Activated CD4-positive, alpha-beta memory T cell treated with anti-CD3 and anti-CD28 coated beads, Interleukin-2, amount 10 ng/mL, durations not matched to agents 7 days and 5 days (primary cell): ENCODE measurements around the gene RASGRF2. TPM values are rescaled to one million over a fixed set of nuclear protein-coding genes. Genes with fewer than 3 reads are reported as not detected.

Experiments used
- CTCF ChIA-PET: fragments of 350-600 bp; sonication (Branson Sonifier 250); formaldehyde crosslinking; loops from one replicate; lab custom pipeline; 2021; ENCODE audit warnings: antibody characterized with exemption, inconsistent platforms; lab: Charles Lee
- POLR2A ChIA-PET: fragments of 350-600 bp; sonication (Branson Sonifier 250); formaldehyde crosslinking; loops from one replicate; lab custom pipeline; 2021; ENCODE audit warnings: antibody characterized with exemption; lab: Charles Lee
- DNase-seq: peaks from one replicate; pipeline ENCODE4 v3.0.0-alpha.2; 2020
- H3K27ac Mint-ChIP-seq: one replicate; pipeline ENCODE4 v1.8.0; 2021; ENCODE audit warnings: mild to moderate bottlenecking, mixed read lengths
- H3K27me3 Mint-ChIP-seq: one replicate; pipeline ENCODE4 v1.8.0; 2021; ENCODE audit warnings: mixed read lengths
- H3K36me3 Mint-ChIP-seq: one replicate; pipeline ENCODE4 v1.8.0; 2021; ENCODE audit warnings: low read depth, mixed read lengths
- H3K4me1 Mint-ChIP-seq: one replicate; pipeline ENCODE4 v1.8.0; 2021; ENCODE audit warnings: mixed read lengths
- H3K4me3 Mint-ChIP-seq: one replicate; pipeline ENCODE4 v1.8.0; 2021; ENCODE audit warnings: mild to moderate bottlenecking, mixed read lengths
- H3K9me3 Mint-ChIP-seq: one replicate; pipeline ENCODE4 v1.8.0; 2021; ENCODE audit warnings: mixed read lengths
- total RNA-seq, 2 experiments: library from RNA; stranded (reverse); gene quantifications; one replicate each; pipeline ENCODE4 v1.2.3, GENCODE V29; 2021

The RASGRF2 gene
- total RNA-seq, 2 experiments from 2014 or later, result 2.4 to 3.3 TPM

GRCh38 chr5:80976985-80977384, 16.8 kb downstream of the RASGRF2 start:
- POLR2A ChIA-PET, result interaction anchor here (0.6 kb wide), 1 partner anchor 283 kb away, joined by 3 read pairs; no protein-coding TSS in a partner anchor
- Mint-ChIP-seq H3K27ac (no peak overlapping the region), H3K4me3 (no peak overlapping the region), H3K9me3 (no peaks in the 10 kb centered on the region), H3K36me3 (no peaks in the 10 kb centered on the region), H3K4me1 (peaks cover 5% of the 10 kb centered on the region), H3K27me3 (no peaks in the 10 kb centered on the region)
- CTCF ChIA-PET, result no interaction called here
- DNase-seq, result no peak

GRCh38 chr5:80977764-80978163, 17.6 kb downstream of the RASGRF2 start:
- CTCF ChIA-PET, result no interaction called here

GRCh38 chr5:80978772-80979317, 18.7 kb downstream of the RASGRF2 start:
- no peak for DNase-seq
- CTCF ChIA-PET, result no interaction called here
- Mint-ChIP-seq H3K36me3 (no peaks in the 10 kb centered on the region), H3K9me3 (no peaks in the 10 kb centered on the region), H3K27me3 (no peaks in the 10 kb centered on the region), H3K4me3 (no peak overlapping the region), H3K27ac (no peak overlapping the region), H3K4me1 (no peaks in the 10 kb centered on the region)
- POLR2A ChIA-PET, result no interaction called here

More at GRCh38 chr5:80977764-80978163, 17.6 kb downstream of the RASGRF2 start:
- Mint-ChIP-seq H3K36me3 (no peaks in the 10 kb centered on the region), H3K9me3 (no peaks in the 10 kb centered on the region), H3K27me3 (no peaks in the 10 kb centered on the region), H3K27ac (no peak overlapping the region), H3K4me1 (peaks cover 5% of the 10 kb centered on the region), H3K4me3 (no peak overlapping the region)
- POLR2A ChIA-PET, result interaction anchor here (0.6 kb wide), 1 partner anchor 283 kb away, joined by 3 read pairs; no protein-coding TSS in a partner anchor
- no peak for DNase-seq

GRCh38 chr5:80982093-80982492, 21.9 kb downstream of the RASGRF2 start:
- POLR2A ChIA-PET, result no interaction called here
- H3K27ac Mint-ChIP-seq, result no peak overlapping the region
- no peaks in the 10 kb centered on the region for H3K36me3 Mint-ChIP-seq
- DNase-seq, result no peak
- no peaks in the 10 kb centered on the region for H3K9me3 Mint-ChIP-seq
- H3K4me1 Mint-ChIP-seq, result peaks cover 10% of the 10 kb centered on the region
- no peaks in the 10 kb centered on the region for H3K27me3 Mint-ChIP-seq
- CTCF ChIA-PET, result no interaction called here
- no peak overlapping the region for H3K4me3 Mint-ChIP-seq

- Mint-ChIP-seq H3K27ac (no peak overlapping the region), H3K9me3 (no peaks in the 10 kb centered on the region), H3K4me3 (no peak overlapping the region), H3K27me3 (no peaks in the 10 kb centered on the region), H3K4me1 (peaks cover 19% of the 10 kb centered on the region), H3K36me3 (no peaks in the 10 kb centered on the region)
- ChIA-PET POLR2A (no interaction called here), CTCF (no interaction called here)
- DNase-seq, result no peak
Measured at GRCh38 chr5:80985600-80986228, 25.6 kb downstream of the RASGRF2 start.

- ChIA-PET POLR2A (no interaction called here), CTCF (no interaction called here)
Measured at GRCh38 chr5:80986382-80986781, 26.2 kb downstream of the RASGRF2 start.

GRCh38 chr5:80987078-80987766, 27.1 kb downstream of the RASGRF2 start:
- ChIA-PET CTCF (interaction anchor here (0.6 to 1.0 kb wide), 2 partner anchors 20 to 21 kb away, joined by 3 to 8 read pairs; no protein-coding TSS in a partner anchor), POLR2A (no interaction called here)
- Mint-ChIP-seq H3K27ac (no peak overlapping the region), H3K9me3 (no peaks in the 10 kb centered on the region), H3K4me1 (peaks cover 19% of the 10 kb centered on the region), H3K27me3 (no peaks in the 10 kb centered on the region), H3K36me3 (no peaks in the 10 kb centered on the region), H3K4me3 (no peak overlapping the region)
- no peak for DNase-seq

More at GRCh38 chr5:80986382-80986781, 26.2 kb downstream of the RASGRF2 start:
- peaks cover 19% of the 10 kb centered on the region for H3K4me1 Mint-ChIP-seq
- no peaks in the 10 kb centered on the region for H3K27me3 Mint-ChIP-seq
- H3K36me3 Mint-ChIP-seq, result no peaks in the 10 kb centered on the region
- no peak overlapping the region for H3K27ac Mint-ChIP-seq
- H3K9me3 Mint-ChIP-seq, result no peaks in the 10 kb centered on the region
- no peak for DNase-seq
- H3K4me3 Mint-ChIP-seq, result no peak overlapping the region

- Mint-ChIP-seq H3K4me3 (no peak overlapping the region), H3K4me1 (peaks cover 19% of the 10 kb centered on the region), H3K36me3 (no peaks in the 10 kb centered on the region), H3K27ac (no peak overlapping the region), H3K27me3 (no peaks in the 10 kb centered on the region), H3K9me3 (no peaks in the 10 kb centered on the region)
- CTCF ChIA-PET, result no interaction called here
- POLR2A ChIA-PET, result no interaction called here
- DNase-seq, result no peak
Measured at GRCh38 chr5:80988419-80988935, 28.3 kb downstream of the RASGRF2 start.

- POLR2A ChIA-PET, result interaction anchor here (0.9 kb wide), 1 partner anchor 21 kb away, joined by 3 read pairs; no protein-coding TSS in a partner anchor
Measured at GRCh38 chr5:80989883-80990282, 29.7 kb downstream of the RASGRF2 start.

GRCh38 chr5:80990527-80990926, 30.4 kb downstream of the RASGRF2 start:
- H3K27me3 Mint-ChIP-seq, result no peaks in the 10 kb centered on the region
- no peak overlapping the region for H3K4me3 Mint-ChIP-seq
- DNase-seq, result no peak
- H3K4me1 Mint-ChIP-seq, result peaks cover 16% of the 10 kb centered on the region
- ChIA-PET CTCF (no interaction called here), POLR2A (interaction anchor here (0.9 kb wide), 1 partner anchor 20 kb away, joined by 3 read pairs; no protein-coding TSS in a partner anchor)
- H3K36me3 Mint-ChIP-seq, result no peaks in the 10 kb centered on the region
- H3K27ac Mint-ChIP-seq, result no peak overlapping the region
- H3K9me3 Mint-ChIP-seq, result no peaks in the 10 kb centered on the region

More at GRCh38 chr5:80989883-80990282, 29.7 kb downstream of the RASGRF2 start:
- Mint-ChIP-seq H3K27ac (no peak overlapping the region), H3K4me3 (no peak overlapping the region), H3K4me1 (peaks cover 19% of the 10 kb centered on the region), H3K27me3 (no peaks in the 10 kb centered on the region), H3K9me3 (no peaks in the 10 kb centered on the region), H3K36me3 (no peaks in the 10 kb centered on the region)
- CTCF ChIA-PET, result no interaction called here
- no peak for DNase-seq

- POLR2A ChIA-PET, result no interaction called here
Measured at GRCh38 chr5:80990971-80991370, 30.8 kb downstream of the RASGRF2 start.

GRCh38 chr5:80995908-80996307, 35.7 kb downstream of the RASGRF2 start:
- POLR2A ChIA-PET, result no interaction called here
- Mint-ChIP-seq H3K4me3 (no peak overlapping the region), H3K4me1 (peaks cover 16% of the 10 kb centered on the region), H3K27me3 (no peaks in the 10 kb centered on the region), H3K9me3 (no peaks in the 10 kb centered on the region), H3K36me3 (no peaks in the 10 kb centered on the region), H3K27ac (no peak overlapping the region)
- CTCF ChIA-PET, result interaction anchor here (0.6 kb wide), 1 partner anchor 31 kb away, joined by 3 read pairs; no protein-coding TSS in a partner anchor
- no peak for DNase-seq

More at GRCh38 chr5:80990971-80991370, 30.8 kb downstream of the RASGRF2 start:
- no peak overlapping the region for H3K4me3 Mint-ChIP-seq
- no peak overlapping the region for H3K27ac Mint-ChIP-seq
- H3K36me3 Mint-ChIP-seq, result no peaks in the 10 kb centered on the region
- H3K9me3 Mint-ChIP-seq, result no peaks in the 10 kb centered on the region
- no peak for DNase-seq
- no peaks in the 10 kb centered on the region for H3K27me3 Mint-ChIP-seq
- H3K4me1 Mint-ChIP-seq, result peaks cover 13% of the 10 kb centered on the region
- CTCF ChIA-PET, result interaction anchor here (0.9 kb wide), 1 partner anchor 203 kb away, joined by 3 read pairs; no protein-coding TSS in a partner anchor

GRCh38 chr5:80998590-80998979, 38.4 kb downstream of the RASGRF2 start:
- no peak for DNase-seq
- Mint-ChIP-seq H3K4me3 (peak overlapping the region; percentile 4), H3K4me1 (peaks cover 16% of the 10 kb centered on the region), H3K27me3 (no peaks in the 10 kb centered on the region), H3K27ac (no peak overlapping the region), H3K36me3 (peaks cover 2% of the 10 kb centered on the region), H3K9me3 (no peaks in the 10 kb centered on the region)
- ChIA-PET CTCF (no interaction called here), POLR2A (interaction anchor here (1.0 to 1.1 kb wide), 2 partner anchors 9 to 13 kb away, joined by 3 read pairs; no protein-coding TSS in a partner anchor)
